Measurements from ENCODE around the gene TFB2M.
A peak's percentile ranks its signal among the peaks of the same experiment; 100 is the strongest.

TFB2M gene

GRCh38 chr1:246583056-246583440 is 17.0 kb upstream of the TFB2M start:
- H3K27ac ChIP-seq, result peak overlapping the region; percentile 69
- no peak for TF ChIP-seq ZFX (IDR thresholded peaks at IDR 0.05; ENCODE audit: borderline replicate concordance)
- no peak for TF ChIP-seq CTCF (IDR thresholded peaks at IDR 0.05)

- TF ChIP-seq CTCF (IDR thresholded peaks at IDR 0.05) (no peak), ZFX (IDR thresholded peaks at IDR 0.05; ENCODE audit: borderline replicate concordance) (no peak)
- H3K27ac ChIP-seq, result peak overlapping the region; percentile 69
Measured at GRCh38 chr1:246582301-246583055, 16.4 kb upstream of the TFB2M start.

- TF ChIP-seq CTCF (IDR thresholded peaks at IDR 0.05) (no peak), ZFX (IDR thresholded peaks at IDR 0.05; ENCODE audit: borderline replicate concordance) (no peak)
- no peak overlapping the region for H3K27ac ChIP-seq
Measured at GRCh38 chr1:246580497-246581370, 14.7 kb upstream of the TFB2M start.

- no peak overlapping the region for H3K27ac ChIP-seq
Measured at GRCh38 chr1:246579818-246580217, 13.8 kb upstream of the TFB2M start.

GRCh38 chr1:246577720-246578106 is 11.7 kb upstream of the TFB2M start:
- TF ChIP-seq CTCF (IDR thresholded peaks at IDR 0.05), result no peak
- TF ChIP-seq ZFX (IDR thresholded peaks at IDR 0.05; ENCODE audit: borderline replicate concordance), result no peak

More at GRCh38 chr1:246579818-246580217, 13.8 kb upstream of the TFB2M start:
- TF ChIP-seq ZFX (IDR thresholded peaks at IDR 0.05; ENCODE audit: borderline replicate concordance) (no peak), CTCF (IDR thresholded peaks at IDR 0.05) (no peak)

GRCh38 chr1:246577082-246577719 is 11.1 kb upstream of the TFB2M start:
- no peak overlapping the region for H3K27ac ChIP-seq

More at GRCh38 chr1:246577720-246578106, 11.7 kb upstream of the TFB2M start:
- no peak overlapping the region for H3K27ac ChIP-seq

More at GRCh38 chr1:246577082-246577719, 11.1 kb upstream of the TFB2M start:
- TF ChIP-seq CTCF (IDR thresholded peaks at IDR 0.05) (no peak), ZFX (IDR thresholded peaks at IDR 0.05; ENCODE audit: borderline replicate concordance) (no peak)

Measured in 22Rv1 (cell line).